GM18861 (cell line): Measurements from ENCODE around the gene ASPM.
A peak's percentile ranks its signal among the peaks of the same experiment; 100 is the strongest.

Source experiments
- ATAC-seq: cut with Tn5 transposase; IDR thresholded peaks from one replicate; pipeline ENCODE4 v1.9.1; 2021; ENCODE audit not compliant: unreplicated experiment

Gene ASPM

GRCh38 chr1:197146101-197147095, at the start of gene ASPM:
TSS of gene ASPM (minus strand) at chr1:197146669. CDS start at chr1:197146437, 232 bp downstream.
- peak; percentile 94 for ATAC-seq

GRCh38 chr1:197195100-197195499, 48.6 kb upstream of the ASPM start:
- no peak for ATAC-seq

GRCh38 chr1:197184190-197184589, 37.7 kb upstream of the ASPM start:
- ATAC-seq, result no peak

GRCh38 chr1:197183195-197183748, 36.8 kb upstream of the ASPM start:
- ATAC-seq, result no peak

- ATAC-seq, result no peak
Observed at GRCh38 chr1:197182716-197183115, 36.2 kb upstream of the ASPM start.

GRCh38 chr1:197181982-197182381, 35.5 kb upstream of the ASPM start:
- peak; percentile 61 for ATAC-seq

GRCh38 chr1:197180252-197180878, 33.9 kb upstream of the ASPM start:
- peak; percentile 39 for ATAC-seq

- ATAC-seq, result peak; percentile 71
Observed at GRCh38 chr1:197178998-197179397, 32.5 kb upstream of the ASPM start.

GRCh38 chr1:197174818-197175217, 28.3 kb upstream of the ASPM start:
- ATAC-seq, result no peak

GRCh38 chr1:197173571-197174507, 27.4 kb upstream of the ASPM start:
- no peak for ATAC-seq

GRCh38 chr1:197171531-197171930, 25.1 kb upstream of the ASPM start:
- no peak for ATAC-seq

- ATAC-seq, result no peak
Observed at GRCh38 chr1:197170538-197170937, 24.1 kb upstream of the ASPM start.

- no peak for ATAC-seq
Observed at GRCh38 chr1:197159461-197159860, 13.0 kb upstream of the ASPM start.

- ATAC-seq, result no peak
Observed at GRCh38 chr1:197156692-197157091, 10.2 kb upstream of the ASPM start.

GRCh38 chr1:197152662-197153061, 6.2 kb upstream of the ASPM start:
- no peak for ATAC-seq

- ATAC-seq, result no peak
Observed at GRCh38 chr1:197151185-197151584, 4.7 kb upstream of the ASPM start.

- no peak for ATAC-seq
Observed at GRCh38 chr1:197150336-197151005, 4.0 kb upstream of the ASPM start.

GRCh38 chr1:197149340-197149739, 2.9 kb upstream of the ASPM start:
- ATAC-seq, result no peak

GRCh38 chr1:197145446-197146024, 934 bp downstream of the ASPM start:
- no peak for ATAC-seq
